Measurements from ENCODE around the gene BUB3.

The BUB3 gene

GRCh38 chr10:123141791-123142700 lies 12.2 kb upstream of the BUB3 start:
- DNase-seq: no peak

GRCh38 chr10:123142701-123143161 lies 11.5 kb upstream of the BUB3 start:
- DNase-seq: no peak

GRCh38 chr10:123143162-123143824 lies 10.9 kb upstream of the BUB3 start:
- DNase-seq: no peak

- no peak for DNase-seq
Observed at GRCh38 chr10:123143825-123144168, 10.4 kb upstream of the BUB3 start.

- DNase-seq: no peak
Observed at GRCh38 chr10:123144697-123145541, 9.3 kb upstream of the BUB3 start.

- no peak for DNase-seq
Observed at GRCh38 chr10:123145542-123146012, 8.6 kb upstream of the BUB3 start.

- no peak for DNase-seq
Observed at GRCh38 chr10:123146013-123146893, 7.9 kb upstream of the BUB3 start.

- no peak for DNase-seq
Observed at GRCh38 chr10:123146894-123147634, 7.1 kb upstream of the BUB3 start.

GRCh38 chr10:123147635-123148413 lies 6.4 kb upstream of the BUB3 start, which contains the start of gene HMX2:
Gene HMX2 (plus strand): TSS chr10:123148136. CDS start chr10:123148379, 243 bp downstream.
- peak in 2 of 3 experiments; percentile 54 to 67 for DNase-seq

- peak in 2 of 3 experiments; percentile 67 for DNase-seq
Observed at GRCh38 chr10:123148414-123149161, 5.6 kb upstream of the BUB3 start.

- no peak for DNase-seq
Observed at GRCh38 chr10:123149162-123149567, 5.0 kb upstream of the BUB3 start.

- DNase-seq: peak in 2 of 3 experiments; percentile 50 to 58
Observed at GRCh38 chr10:123149568-123150270, 4.5 kb upstream of the BUB3 start.

GRCh38 chr10:123150271-123150985 lies 3.8 kb upstream of the BUB3 start:
- DNase-seq: no peak

- DNase-seq: no peak
Observed at GRCh38 chr10:123150986-123151736, 3.0 kb upstream of the BUB3 start.

GRCh38 chr10:123151737-123152135 lies 2.5 kb upstream of the BUB3 start:
- no peak for DNase-seq

- no peak for DNase-seq
Observed at GRCh38 chr10:123153486-123154091, 613 bp upstream of the BUB3 start.

All from NCI-H1417 (cell line).